GM12872 (cell line): ENCODE measurements around the gene CNGA3.

ENCODE experiments used
- CTCF ChIP-seq: IDR thresholded peaks from 3 replicates; pipeline ENCODE4 v1.5.1; 2011; ENCODE audit warnings: low read depth, mild to moderate bottlenecking, low read length, moderate library complexity; ENCODE audit not compliant: insufficient read depth

The CNGA3 gene

DNA sequence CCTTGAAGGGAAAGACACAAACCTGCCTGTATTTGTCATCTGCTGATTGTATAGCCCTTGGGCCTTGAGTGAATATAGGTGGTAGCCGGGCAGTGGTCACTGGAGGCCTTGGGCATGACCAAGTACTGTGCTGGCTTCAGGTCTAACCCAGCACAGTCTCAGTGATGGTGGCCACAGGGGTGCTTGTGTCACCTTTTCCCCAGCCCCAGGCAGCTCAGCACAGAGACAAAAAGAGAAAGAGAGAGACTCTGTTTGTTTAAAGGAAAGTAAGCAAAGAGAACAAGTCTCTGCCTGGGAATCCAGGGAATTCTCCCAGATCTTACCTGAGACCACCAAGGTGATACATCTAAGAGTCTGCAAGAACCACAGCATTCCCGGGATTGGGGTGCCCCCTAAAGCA is 59.0 kb downstream of the CNGA3 start:
- no peak for TF ChIP-seq CTCF

DNA sequence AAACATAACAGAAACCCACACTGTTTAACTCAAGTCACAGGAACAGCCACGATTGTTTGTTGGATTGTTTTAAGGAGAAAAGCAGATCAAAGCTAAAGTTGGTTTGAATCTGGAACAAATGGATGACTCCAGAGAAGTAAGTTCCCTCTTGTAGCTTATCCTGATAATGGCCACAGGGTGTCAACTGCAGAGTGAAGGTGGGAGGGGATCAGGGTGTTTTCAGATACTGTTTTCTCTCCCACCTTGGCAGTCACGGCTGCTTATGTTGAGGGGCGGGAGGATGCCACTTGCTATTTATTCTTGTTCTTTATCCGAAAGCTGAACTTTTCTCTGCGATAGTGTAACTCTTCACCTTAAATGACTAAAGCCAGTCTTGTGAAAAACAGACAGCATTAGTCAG is 61.9 kb downstream of the CNGA3 start:
- TF ChIP-seq CTCF: no peak

DNA sequence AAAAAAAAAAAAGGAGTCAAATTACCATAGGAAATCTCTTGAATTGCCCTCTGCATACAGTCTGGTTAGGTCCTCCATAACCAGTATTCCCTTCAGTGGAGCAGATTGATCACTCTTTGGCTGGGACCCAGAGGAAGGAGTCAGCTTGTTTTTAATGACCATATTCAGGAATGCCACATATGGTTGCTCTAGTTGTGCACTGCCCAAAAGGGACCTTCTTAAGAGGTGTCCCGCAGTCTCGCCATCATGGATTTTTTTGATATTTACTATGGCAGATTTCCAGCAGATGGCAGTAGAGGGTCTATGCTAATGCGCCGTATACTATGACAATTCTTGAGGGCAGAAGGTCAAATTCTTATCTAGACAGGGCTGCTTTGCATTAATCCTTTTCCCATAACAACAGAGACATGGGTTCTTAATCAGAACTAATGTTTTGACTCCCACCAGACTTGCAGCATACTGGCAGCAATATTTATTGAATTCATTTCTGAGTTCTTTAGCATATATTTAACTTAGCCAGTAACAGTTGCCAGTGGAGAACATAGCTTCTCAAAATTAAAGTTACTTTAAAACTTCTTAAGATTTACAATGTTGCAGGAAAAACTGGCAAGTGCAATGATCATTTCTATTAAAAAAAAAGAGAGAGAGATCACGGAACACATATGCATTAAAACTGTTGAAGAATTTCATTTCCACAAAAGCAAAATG is 66.6 kb downstream of the CNGA3 start:
- TF ChIP-seq CTCF: peak; percentile 71

GRCh38 chr2:98416383-98417159 is 70.3 kb downstream of the CNGA3 start:
- TF ChIP-seq CTCF: no peak

- TF ChIP-seq CTCF: no peak
These were observed 73.3 kb downstream of the CNGA3 start for GRCh38 chr2:98419544-98419943.

DNA sequence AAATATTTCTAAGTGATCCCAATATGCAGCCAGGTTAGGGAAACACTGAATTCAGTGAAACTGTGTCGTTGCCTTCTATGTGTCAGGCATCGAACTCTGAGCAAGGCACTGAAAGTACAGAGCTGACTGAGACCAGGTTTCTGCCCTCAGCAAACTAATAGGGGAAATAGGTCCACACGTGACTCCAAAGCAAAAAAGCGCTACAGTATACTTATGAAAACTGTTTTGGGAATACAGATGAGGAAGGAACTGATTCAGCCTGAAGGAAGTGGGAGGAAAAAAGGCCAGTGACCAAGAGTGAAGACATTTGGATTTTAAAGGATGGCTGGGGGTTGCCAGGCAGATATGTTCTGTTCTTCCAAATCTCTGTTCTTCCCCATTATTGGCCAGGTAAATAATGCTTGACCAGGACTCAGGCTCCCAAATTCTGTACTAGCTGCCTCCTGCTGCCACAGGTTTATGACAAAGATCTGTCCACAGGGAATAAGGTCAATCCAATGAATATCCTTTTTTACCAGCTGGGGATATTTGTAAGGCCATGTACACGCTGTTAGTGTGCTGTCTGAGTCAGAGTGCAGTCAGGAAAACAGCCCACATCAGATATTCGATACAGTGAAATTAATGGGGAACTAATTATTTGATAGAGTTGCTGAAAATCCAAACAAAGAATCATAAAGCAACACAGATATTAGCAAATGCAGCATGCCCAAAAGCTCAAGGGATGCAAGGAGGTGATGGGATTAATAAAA is 73.9 kb downstream of the CNGA3 start:
- TF ChIP-seq CTCF: no peak

- no peak for TF ChIP-seq CTCF
These were observed 76.2 kb downstream of the CNGA3 start for GRCh38 chr2:98422449-98422848.
